Measurements from ENCODE around the gene GMDS. TPM values are rescaled to one million over a fixed set of nuclear protein-coding genes. Genes with fewer than 3 reads are reported as not detected.

Gene GMDS
- total and polyA plus RNA-seq, 2 donors (not counting 3 experiments of a cell fraction or from before 2014, with no cell fraction given) = 9.8 to 23.5 TPM

DNA sequence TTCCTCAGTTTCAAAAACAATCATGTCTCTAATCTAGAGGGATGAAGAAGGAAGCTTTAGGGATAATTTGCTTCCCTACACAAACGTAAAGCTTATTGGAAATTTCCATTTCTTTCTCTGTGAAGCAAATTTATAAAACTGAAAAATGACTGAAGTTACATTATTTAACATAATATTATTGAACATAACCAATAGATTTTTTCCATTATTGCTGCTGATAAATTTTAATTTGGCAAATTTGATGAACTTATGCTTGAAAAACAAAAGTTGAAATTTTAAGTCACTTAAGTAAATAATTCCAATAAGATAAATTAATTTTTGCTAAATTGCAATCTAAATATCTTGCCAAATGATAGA lies 140.9 kb downstream of the GMDS start:
- no peak for FAIRE-seq
- no peak overlapping the region for H2AFZ ChIP-seq (ENCODE audit: low read depth, low read length)
- H3K4me1 ChIP-seq (ENCODE audit: control insufficient read depth, extremely low read depth, insufficient read depth, low read length) = peaks cover 21% of the 10 kb centered on the region
- H3K27me3 ChIP-seq (ENCODE audit: control insufficient read depth in 2 of 2, insufficient read depth in 2 of 2, low read length in 2 of 2) = no peaks in the 10 kb centered on the region
- dilution Hi-C loops (cut with MboI; ENCODE audit: extremely low pct_ligation_motif_present, low sequenced_read_pairs) (loop anchor here (25.0 kb wide), 3 partner anchors 317 to 533 kb away; partner anchors contain the start of gene FOXC1), intact Hi-C loops (cut with micrococcal nuclease) (loop anchor here (1.0 to 5.0 kb wide), 12 partner anchors 92 to 530 kb away; partner anchors contain the start of gene FOXC1)
- no peaks in the 10 kb centered on the region for H3K79me2 ChIP-seq (ENCODE audit: control insufficient read depth, insufficient read depth, low read length)
- no peaks in the 10 kb centered on the region for H3K9me1 ChIP-seq (replicated peaks; ENCODE audit: control insufficient read depth, extremely low read depth, insufficient read depth, low read length)
- H3K4me2 ChIP-seq (ENCODE audit: insufficient read depth, low read length) = no peak overlapping the region
- POLR2A ChIA-PET = interaction anchor here (1.2 kb wide), 1 partner anchor 492 kb away, joined by 5 read pairs; no protein-coding TSS in a partner anchor
- DNase-seq (ENCODE audit: low read depth, low spot score) = no peak
- H3K9ac ChIP-seq (replicated peaks; ENCODE audit: extremely low read depth, insufficient read depth, low read length) = no peak overlapping the region
- H3K9me3 ChIP-seq (replicated peaks; ENCODE audit: control insufficient read depth, insufficient read depth, low read length) = no peaks in the 10 kb centered on the region
- BruUV-seq (replicated peaks) = no TSS peak
- no peaks in the 10 kb centered on the region for H3K36me3 ChIP-seq (ENCODE audit: control insufficient read depth in 2 of 2, extremely low read depth in 1 of 2, insufficient read depth in 2 of 2, low read length in 2 of 2)
- CTCF ChIA-PET = interaction anchor here (0.6 to 3.4 kb wide), 50 partner anchors 10 to 601 kb away, joined by 3 to 49 read pairs (median 4); partner anchors contain the start of gene FOXC1
- H4K20me1 ChIP-seq (replicated peaks; ENCODE audit: control insufficient read depth, extremely low read depth, insufficient read depth, low read length) = no peaks in the 10 kb centered on the region
- no peak for TF ChIP-seq MYC (IDR thresholded peaks at IDR 0.05; ENCODE audit: low read depth, low read length)
- no peak for TF ChIP-seq POLR2AphosphoS5 (IDR thresholded peaks at IDR 0.05; ENCODE audit: insufficient read depth, low read depth, low read length)
- TF ChIP-seq POLR2A (IDR thresholded peaks at IDR 0.05; ENCODE audit: low read depth, low read length) = no peak
- no peak for TF ChIP-seq FOS (IDR thresholded peaks at IDR 0.05; ENCODE audit: borderline replicate concordance, insufficient read depth, low read length)
- no peak for TF ChIP-seq JUN (IDR thresholded peaks at IDR 0.05; ENCODE audit: borderline replicate concordance, insufficient read depth, insufficient read length, low read depth)
- no peak for TF ChIP-seq EZH2 (IDR thresholded peaks at IDR 0.05; ENCODE audit: borderline replicate concordance, low read depth, low read length, severe bottlenecking)
- TF ChIP-seq, protein P1, sequence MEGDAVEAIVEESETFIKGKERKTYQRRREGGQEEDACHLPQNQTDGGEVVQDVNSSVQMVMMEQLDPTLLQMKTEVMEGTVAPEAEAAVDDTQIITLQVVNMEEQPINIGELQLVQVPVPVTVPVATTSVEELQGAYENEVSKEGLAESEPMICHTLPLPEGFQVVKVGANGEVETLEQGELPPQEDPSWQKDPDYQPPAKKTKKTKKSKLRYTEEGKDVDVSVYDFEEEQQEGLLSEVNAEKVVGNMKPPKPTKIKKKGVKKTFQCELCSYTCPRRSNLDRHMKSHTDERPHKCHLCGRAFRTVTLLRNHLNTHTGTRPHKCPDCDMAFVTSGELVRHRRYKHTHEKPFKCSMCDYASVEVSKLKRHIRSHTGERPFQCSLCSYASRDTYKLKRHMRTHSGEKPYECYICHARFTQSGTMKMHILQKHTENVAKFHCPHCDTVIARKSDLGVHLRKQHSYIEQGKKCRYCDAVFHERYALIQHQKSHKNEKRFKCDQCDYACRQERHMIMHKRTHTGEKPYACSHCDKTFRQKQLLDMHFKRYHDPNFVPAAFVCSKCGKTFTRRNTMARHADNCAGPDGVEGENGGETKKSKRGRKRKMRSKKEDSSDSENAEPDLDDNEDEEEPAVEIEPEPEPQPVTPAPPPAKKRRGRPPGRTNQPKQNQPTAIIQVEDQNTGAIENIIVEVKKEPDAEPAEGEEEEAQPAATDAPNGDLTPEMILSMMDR (IDR thresholded peaks at IDR 0.05; ENCODE audit: extremely low read depth in 1 of 2, insufficient read depth in 1 of 2, low read depth in 1 of 2, low read length in 2 of 2) = no peak
- TF ChIP-seq GATA2 (IDR thresholded peaks at IDR 0.05; ENCODE audit: insufficient read depth, insufficient read length, low read depth, low read length) = no peak
- TF ChIP-seq, protein P2, sequence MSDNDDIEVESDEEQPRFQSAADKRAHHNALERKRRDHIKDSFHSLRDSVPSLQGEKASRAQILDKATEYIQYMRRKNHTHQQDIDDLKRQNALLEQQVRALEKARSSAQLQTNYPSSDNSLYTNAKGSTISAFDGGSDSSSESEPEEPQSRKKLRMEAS (IDR thresholded peaks at IDR 0.05; ENCODE audit: insufficient read depth, insufficient read length) = no peak
- H3K27ac ChIP-seq (ENCODE audit: insufficient read depth, low read depth, low read length) = no peak overlapping the region
- no peak overlapping the region for H3K4me3 ChIP-seq (replicated peaks in 1 of 3; ENCODE audit: insufficient read depth in 1 of 3, low read depth in 1 of 3, low read length in 3 of 3)

Data from endothelial cell of umbilical vein (primary cell).